H9 (cell line): ENCODE data around the gene BTRC. TPM values are rescaled to one million over a fixed set of nuclear protein-coding genes. Genes with fewer than 3 reads are reported as not detected.
A peak's percentile ranks its signal among the peaks of the same experiment; 100 is the strongest.

Experiments
- DNase-seq: peaks from one replicate; pipeline ENCODE4 v3.0.0-alpha.2; 2017
- H2AFZ ChIP-seq: one replicate; pipeline ENCODE4 v1.6.1; 2013; ENCODE audit warnings: mild to moderate bottlenecking, low read length, control low read depth, moderate library complexity
- H2AK5ac ChIP-seq: 2 replicates; pipeline ENCODE4 v1.6.1; 2013; ENCODE audit warnings: low read length, control low read depth, mixed read lengths; ENCODE audit not compliant: insufficient read length
- H2BK120ac ChIP-seq: one replicate; pipeline ENCODE4 v1.6.1; 2013; ENCODE audit warnings: low read depth, mild to moderate bottlenecking, low read length, control low read depth, inconsistent platforms; ENCODE audit not compliant: poor library complexity, severe bottlenecking
- H2BK12ac ChIP-seq: 2 replicates; pipeline ENCODE4 v1.6.1; 2013; ENCODE audit warnings: low read length, control low read depth, mixed read lengths, low read depth; ENCODE audit not compliant: insufficient read length
- H2BK15ac ChIP-seq: 2 replicates; pipeline ENCODE4 v1.6.1; 2013; ENCODE audit warnings: low read depth, low read length, control low read depth
- H2BK20ac ChIP-seq: one replicate; pipeline ENCODE4 v1.6.1; 2013; ENCODE audit warnings: low read depth, mild to moderate bottlenecking, low read length, control low read depth, inconsistent platforms; ENCODE audit not compliant: poor library complexity, severe bottlenecking
- H2BK5ac ChIP-seq: 2 replicates; pipeline ENCODE4 v1.6.1; 2013; ENCODE audit warnings: low read length, control low read depth, mixed read lengths; ENCODE audit not compliant: insufficient read length
- H3K14ac ChIP-seq: 2 replicates; pipeline ENCODE4 v1.6.1; 2013; ENCODE audit warnings: low read length, control low read depth; ENCODE audit not compliant: insufficient read depth
- H3K18ac ChIP-seq: 2 replicates; pipeline ENCODE4 v1.6.1; 2013; ENCODE audit warnings: low read depth, mild to moderate bottlenecking, mixed read lengths, low read length, control low read depth; ENCODE audit not compliant: insufficient read length
- H3K23ac ChIP-seq: 2 replicates; pipeline ENCODE4 v1.6.1; 2013; ENCODE audit warnings: low read length, control low read depth, mixed read lengths, low read depth; ENCODE audit not compliant: insufficient read length
- H3K23me2 ChIP-seq: 2 replicates; pipeline ENCODE4 v1.6.1; 2013; ENCODE audit warnings: low read depth, mild to moderate bottlenecking, mixed read lengths, low read length, control low read depth; ENCODE audit not compliant: insufficient read length, poor library complexity, severe bottlenecking
- H3K27ac ChIP-seq: 2 replicates; pipeline ENCODE4 v1.5.1; 2013; ENCODE audit warnings: low read length, control low read depth, mixed read lengths, low read depth; ENCODE audit not compliant: insufficient read length
- H3K27me3 ChIP-seq: 2 replicates; pipeline ENCODE4 v1.6.1; 2013; ENCODE audit warnings: low read length, control low read depth, inconsistent platforms; ENCODE audit not compliant: insufficient read depth
- H3K4ac ChIP-seq: 2 replicates; pipeline ENCODE4 v1.6.1; 2013; ENCODE audit warnings: low read depth, mild to moderate bottlenecking, control low read depth, inconsistent platforms, low read length, moderate library complexity
- H3K4me1 ChIP-seq: 2 replicates; pipeline ENCODE4 v1.6.1; 2013; ENCODE audit warnings: low read length, control low read depth, inconsistent platforms; ENCODE audit not compliant: insufficient read depth
- H3K4me2 ChIP-seq: 2 replicates; pipeline ENCODE4 v1.6.1; 2013; ENCODE audit warnings: low read length, control low read depth, mixed read lengths; ENCODE audit not compliant: insufficient read length, insufficient read depth
- H3K56ac ChIP-seq: 2 replicates; pipeline ENCODE4 v1.6.1; 2013; ENCODE audit warnings: low read depth, mild to moderate bottlenecking, mixed read lengths, low read length, control low read depth; ENCODE audit not compliant: insufficient read length
- H3K79me1 ChIP-seq: 2 replicates; pipeline ENCODE4 v1.6.1; 2013; ENCODE audit warnings: low read depth, mild to moderate bottlenecking, moderate library complexity, low read length, control low read depth, inconsistent platforms; ENCODE audit not compliant: insufficient read depth, poor library complexity, severe bottlenecking
- H3K79me2 ChIP-seq: 2 replicates; pipeline ENCODE4 v1.6.1; 2013; ENCODE audit warnings: low read length, control low read depth, inconsistent platforms; ENCODE audit not compliant: insufficient read depth
- H3K9ac ChIP-seq: 2 replicates; pipeline ENCODE4 v1.6.1; 2013; ENCODE audit warnings: low read length, control low read depth, mixed read lengths; ENCODE audit not compliant: insufficient read length; ENCODE audit errors: extremely low read depth
- H3K9me3 ChIP-seq: one replicate; pipeline ENCODE4 v1.6.1; 2013; ENCODE audit warnings: low read depth, low read length, inconsistent platforms; ENCODE audit not compliant: control insufficient read depth
- H3T11ph ChIP-seq: one replicate; pipeline ENCODE4 v1.6.1; 2013; ENCODE audit warnings: mild to moderate bottlenecking, low read length, control low read depth, inconsistent platforms
- H4K20me1 ChIP-seq: one replicate; pipeline ENCODE4 v1.6.1; 2013; ENCODE audit not compliant: control insufficient read depth, insufficient read length, insufficient read depth
- H4K5ac ChIP-seq: 2 replicates; pipeline ENCODE4 v1.6.1; 2013; ENCODE audit warnings: low read depth, mild to moderate bottlenecking, mixed read lengths, low read length, control low read depth; ENCODE audit not compliant: insufficient read length
- H4K8ac ChIP-seq: replicated peaks from 2 replicates; pipeline ENCODE4 v1.6.1; 2013; ENCODE audit warnings: low read length, control low read depth, mixed read lengths, low read depth; ENCODE audit not compliant: insufficient read length
- H4K91ac ChIP-seq: 2 replicates; pipeline ENCODE4 v1.6.1; 2013; ENCODE audit warnings: low read depth, mild to moderate bottlenecking, moderate library complexity, mixed read lengths, low read length, control low read depth; ENCODE audit not compliant: insufficient read length
- H3K27ac Mint-ChIP-seq, 3 experiments: 2 replicates in 2 of 3; 3 replicates in 1 of 3; pipeline ENCODE4 v1.8.0; 2020 to 2021; ENCODE audit warnings: mixed read lengths in 3 of 3, mild to moderate bottlenecking in 1 of 3, moderate library complexity in 1 of 3
- H3K27me3 Mint-ChIP-seq: 2 replicates; pipeline ENCODE4 v1.8.0; 2021; ENCODE audit warnings: low read depth, mild to moderate bottlenecking, moderate library complexity, mixed read lengths
- H3K36me3 Mint-ChIP-seq, 3 experiments: 2 replicates in 2 of 3; 3 replicates in 1 of 3; pipeline ENCODE4 v1.8.0; 2020 to 2021; ENCODE audit warnings: low read depth in 3 of 3, mixed read lengths in 3 of 3; ENCODE audit not compliant: insufficient read depth in 1 of 3
- H3K4me1 Mint-ChIP-seq, 2 experiments: 2 replicates each; pipeline ENCODE4 v1.8.0; 2020; ENCODE audit warnings: mixed read lengths in 2 of 2
- H3K4me3 Mint-ChIP-seq, 2 experiments: 2 replicates in 1 of 2; 3 replicates in 1 of 2; pipeline ENCODE4 v1.8.0; 2020 to 2021; ENCODE audit warnings: mild to moderate bottlenecking in 2 of 2, mixed read lengths in 2 of 2, moderate library complexity in 1 of 2
- H3K9me3 Mint-ChIP-seq, 2 experiments: 2 replicates in 1 of 2; 3 replicates in 1 of 2; pipeline ENCODE4 v1.8.0; 2020; ENCODE audit warnings: mild to moderate bottlenecking in 2 of 2, mixed read lengths in 2 of 2, moderate library complexity in 1 of 2
- CTCF ChIP-seq: fragments of 200-600 bp; sonication (generic); conservative IDR thresholded peaks from 3 replicates; pipeline ENCODE4 v1.8.0; 2021; ENCODE audit warnings: antibody characterized with exemption, mild to moderate bottlenecking
- WGBS: extraction: QIAGEN DNeasy Blood & Tissue Kit; methylation state at CpG from one replicate; pipeline ENCODE4 v1.1.7; 2013; ENCODE audit warnings: missing lambda C conversion rate, low lambda C conversion rate, mixed read lengths; ENCODE audit not compliant: insufficient read length; ENCODE audit errors: extremely low coverage; 5-methylcytosine and 5-hydroxymethylcytosine counted together
- total RNA-seq: library from RNA; stranded (reverse); gene quantifications from 2 replicates; pipeline ENCODE4 v1.2.1, GENCODE V29; 2021

Gene BTRC
- total RNA-seq, 1 experiment from 2014 or later, result 24.2 TPM

DNA sequence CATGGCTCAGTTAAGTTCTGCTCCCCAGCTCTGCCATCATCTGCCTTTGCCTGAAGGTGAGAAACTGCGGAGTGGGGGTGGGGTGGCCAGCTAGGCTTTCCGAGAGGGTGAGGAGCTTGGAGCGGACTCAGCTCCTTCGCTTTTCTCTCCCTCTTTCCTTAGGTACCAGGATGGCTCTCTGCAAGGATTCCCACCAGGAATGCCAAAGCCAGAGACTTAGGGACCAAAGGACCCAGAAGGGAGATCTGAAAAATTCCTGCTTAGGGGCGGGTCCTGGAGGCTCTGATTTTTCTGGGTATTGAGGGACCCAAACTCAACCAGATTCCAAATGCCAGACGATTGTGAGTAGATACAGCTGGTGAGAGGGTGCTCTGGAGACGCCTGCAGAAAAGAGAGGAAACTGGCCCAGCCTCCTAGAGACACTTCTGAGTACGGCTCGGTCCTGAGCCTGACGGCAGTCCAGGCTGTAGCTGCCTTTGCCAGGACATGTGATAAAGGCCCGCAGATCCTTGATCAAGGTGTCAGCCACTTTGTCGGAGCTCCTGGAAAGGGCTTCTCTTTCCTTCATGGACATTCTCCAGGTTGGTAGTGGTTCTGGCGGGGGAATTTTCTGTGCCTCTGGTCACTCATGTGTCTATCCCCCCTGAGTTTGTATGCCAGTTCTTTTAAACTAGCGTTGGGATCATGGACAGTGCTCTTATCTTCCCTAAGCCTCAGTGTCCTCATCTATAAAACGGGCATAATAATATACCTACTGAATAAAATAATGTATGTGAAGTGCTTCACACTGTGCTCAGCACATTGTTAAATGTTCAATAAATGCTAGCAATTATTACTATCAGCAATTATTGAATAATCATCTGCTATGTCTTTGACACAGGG lies 42.5 kb upstream of the BTRC start:
- Histone ChIP-seq H3K23me2 (no peaks in the 10 kb centered on the region), H3K27me3 (no peaks in the 10 kb centered on the region; the same call in 1 of the 2 replicates), H2BK12ac (no peak overlapping the region), H4K91ac (no peak overlapping the region), H4K20me1 (no peaks in the 10 kb centered on the region), H3K23ac (no peak overlapping the region), H3K79me1 (no peaks in the 10 kb centered on the region), H3K27ac (no peak overlapping the region), H2BK15ac (no peak overlapping the region), H3K9ac (no peak overlapping the region), H2BK20ac (no peak overlapping the region), H3K9me3 (no peaks in the 10 kb centered on the region), H2BK5ac (no peak overlapping the region), H3T11ph (no peak overlapping the region), H2AFZ (peak overlapping the region; percentile 69), H2BK120ac (no peak overlapping the region), H3K79me2 (no peaks in the 10 kb centered on the region), H3K18ac (no peak overlapping the region), H4K8ac (peak overlapping the region; percentile 79), H3K4ac (no peak overlapping the region), H3K4me2 (peak overlapping the region; percentile 33), H2AK5ac (no peak overlapping the region), H4K5ac (no peak overlapping the region), H3K56ac (no peak overlapping the region), H3K4me1 (no peaks in the 10 kb centered on the region; the same call in 1 of the 2 replicates), H3K14ac (peak overlapping the region; percentile 41; the same call in 1 of the 2 replicates)
- no peaks in the 10 kb centered on the region; a peak in 1 of 7 replicates for H3K36me3 Mint-ChIP-seq
- peaks cover 0 to 1% of the 10 kb centered on the region in 2 experiments; a peak in 1 of 5 replicates for H3K9me3 Mint-ChIP-seq
- H3K27ac Mint-ChIP-seq, result peak overlapping the region in 1 of 3 experiments; percentile 41; a peak in 1 of 7 replicates
- peak; percentile 77 for DNase-seq
- peak overlapping the region; percentile 35 to 38 for H3K4me3 Mint-ChIP-seq
- H3K4me1 Mint-ChIP-seq, result peaks cover 13 to 28% of the 10 kb centered on the region in 2 experiments
- no CpG with 5 or more reads among the region's 15 CpGs for WGBS
- peaks cover 43% of the 10 kb centered on the region for H3K27me3 Mint-ChIP-seq
- no peak for TF ChIP-seq CTCF
